Neural cell (in vitro differentiated cells): Measurements from ENCODE around the gene ARFGEF3.

Experiments
- EP300 ChIP-seq: fragments of 450-650 bp; conservative IDR thresholded peaks from 2 replicates; pipeline ENCODE4 v1.6.1; 2014; ENCODE audit warnings: antibody characterized with exemption, mild to moderate bottlenecking, moderate library complexity; ENCODE audit not compliant: poor library complexity, severe bottlenecking
- EZH2 ChIP-seq: fragments of 200-600, 300-800 bp; shearing (Covaris generic), sonication (generic); IDR thresholded peaks from 2 replicates; pipeline ENCODE4 v1.6.1; 2014; ENCODE audit warnings: antibody characterized with exemption, low read length, borderline replicate concordance, mild to moderate bottlenecking; ENCODE audit not compliant: insufficient read depth, poor library complexity, severe bottlenecking
- POLR2AphosphoS5 ChIP-seq: IDR thresholded peaks from 2 replicates; pipeline ENCODE4 v1.6.1; 2012
- RAD21 ChIP-seq: fragments of 450-650 bp; conservative IDR thresholded peaks from 2 replicates; pipeline ENCODE4 v1.6.1; 2014; ENCODE audit warnings: antibody characterized with exemption, mild to moderate bottlenecking, moderate library complexity
- SMC3 ChIP-seq: fragments of 450-650 bp; conservative IDR thresholded peaks from 2 replicates; pipeline ENCODE4 v1.6.1; 2014; ENCODE audit warnings: antibody characterized with exemption, mild to moderate bottlenecking, moderate library complexity; ENCODE audit not compliant: poor library complexity
- TAF1 ChIP-seq: IDR thresholded peaks from 2 replicates; pipeline ENCODE4 v1.6.1; 2012; ENCODE audit warnings: low read depth
- TF ChIP-seq, protein P1 (sequence below): fragments of 450-650 bp; IDR thresholded peaks from 2 replicates; pipeline ENCODE4 v1.5.1; 2014; ENCODE audit warnings: antibody characterized with exemption, mild to moderate bottlenecking, moderate library complexity; ENCODE audit not compliant: poor library complexity, severe bottlenecking
- TF ChIP-seq, protein P2 (sequence below): IDR thresholded peaks from 2 replicates; pipeline ENCODE4 v1.6.1; 2012; ENCODE audit warnings: borderline replicate concordance

DNA sequence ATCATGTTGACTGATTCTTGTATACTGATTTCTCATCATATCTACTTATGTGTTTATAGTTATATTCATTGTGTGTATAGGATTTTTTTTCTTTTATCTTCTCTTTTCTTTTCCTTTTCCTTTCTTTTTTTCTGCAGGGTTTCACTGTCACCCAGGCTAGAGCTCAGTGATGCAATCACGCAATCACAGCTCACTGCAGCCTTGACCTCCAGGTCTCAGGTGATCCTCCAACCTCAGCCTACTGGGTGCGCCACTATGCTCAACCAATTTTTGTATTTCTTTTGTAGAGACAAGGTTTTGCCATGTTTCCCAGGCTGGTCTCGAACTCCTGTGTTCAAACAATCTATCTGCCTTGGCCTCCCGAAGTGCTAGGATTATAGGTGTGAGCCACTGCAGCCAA, 58.2 kb downstream of the ARFGEF3 start:
- TF ChIP-seq, protein P1, sequence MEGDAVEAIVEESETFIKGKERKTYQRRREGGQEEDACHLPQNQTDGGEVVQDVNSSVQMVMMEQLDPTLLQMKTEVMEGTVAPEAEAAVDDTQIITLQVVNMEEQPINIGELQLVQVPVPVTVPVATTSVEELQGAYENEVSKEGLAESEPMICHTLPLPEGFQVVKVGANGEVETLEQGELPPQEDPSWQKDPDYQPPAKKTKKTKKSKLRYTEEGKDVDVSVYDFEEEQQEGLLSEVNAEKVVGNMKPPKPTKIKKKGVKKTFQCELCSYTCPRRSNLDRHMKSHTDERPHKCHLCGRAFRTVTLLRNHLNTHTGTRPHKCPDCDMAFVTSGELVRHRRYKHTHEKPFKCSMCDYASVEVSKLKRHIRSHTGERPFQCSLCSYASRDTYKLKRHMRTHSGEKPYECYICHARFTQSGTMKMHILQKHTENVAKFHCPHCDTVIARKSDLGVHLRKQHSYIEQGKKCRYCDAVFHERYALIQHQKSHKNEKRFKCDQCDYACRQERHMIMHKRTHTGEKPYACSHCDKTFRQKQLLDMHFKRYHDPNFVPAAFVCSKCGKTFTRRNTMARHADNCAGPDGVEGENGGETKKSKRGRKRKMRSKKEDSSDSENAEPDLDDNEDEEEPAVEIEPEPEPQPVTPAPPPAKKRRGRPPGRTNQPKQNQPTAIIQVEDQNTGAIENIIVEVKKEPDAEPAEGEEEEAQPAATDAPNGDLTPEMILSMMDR = no peak
- no peak for TF ChIP-seq POLR2AphosphoS5
- TF ChIP-seq, protein P2, sequence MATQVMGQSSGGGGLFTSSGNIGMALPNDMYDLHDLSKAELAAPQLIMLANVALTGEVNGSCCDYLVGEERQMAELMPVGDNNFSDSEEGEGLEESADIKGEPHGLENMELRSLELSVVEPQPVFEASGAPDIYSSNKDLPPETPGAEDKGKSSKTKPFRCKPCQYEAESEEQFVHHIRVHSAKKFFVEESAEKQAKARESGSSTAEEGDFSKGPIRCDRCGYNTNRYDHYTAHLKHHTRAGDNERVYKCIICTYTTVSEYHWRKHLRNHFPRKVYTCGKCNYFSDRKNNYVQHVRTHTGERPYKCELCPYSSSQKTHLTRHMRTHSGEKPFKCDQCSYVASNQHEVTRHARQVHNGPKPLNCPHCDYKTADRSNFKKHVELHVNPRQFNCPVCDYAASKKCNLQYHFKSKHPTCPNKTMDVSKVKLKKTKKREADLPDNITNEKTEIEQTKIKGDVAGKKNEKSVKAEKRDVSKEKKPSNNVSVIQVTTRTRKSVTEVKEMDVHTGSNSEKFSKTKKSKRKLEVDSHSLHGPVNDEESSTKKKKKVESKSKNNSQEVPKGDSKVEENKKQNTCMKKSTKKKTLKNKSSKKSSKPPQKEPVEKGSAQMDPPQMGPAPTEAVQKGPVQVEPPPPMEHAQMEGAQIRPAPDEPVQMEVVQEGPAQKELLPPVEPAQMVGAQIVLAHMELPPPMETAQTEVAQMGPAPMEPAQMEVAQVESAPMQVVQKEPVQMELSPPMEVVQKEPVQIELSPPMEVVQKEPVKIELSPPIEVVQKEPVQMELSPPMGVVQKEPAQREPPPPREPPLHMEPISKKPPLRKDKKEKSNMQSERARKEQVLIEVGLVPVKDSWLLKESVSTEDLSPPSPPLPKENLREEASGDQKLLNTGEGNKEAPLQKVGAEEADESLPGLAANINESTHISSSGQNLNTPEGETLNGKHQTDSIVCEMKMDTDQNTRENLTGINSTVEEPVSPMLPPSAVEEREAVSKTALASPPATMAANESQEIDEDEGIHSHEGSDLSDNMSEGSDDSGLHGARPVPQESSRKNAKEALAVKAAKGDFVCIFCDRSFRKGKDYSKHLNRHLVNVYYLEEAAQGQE = no peak
- TF ChIP-seq EZH2 = no peak
- TF ChIP-seq RAD21 = no peak
- TF ChIP-seq TAF1 = no peak
- no peak for TF ChIP-seq EP300
- no peak for TF ChIP-seq SMC3
